T-helper 17 cell (primary cell): ENCODE measurements around the gene ARHGAP23. TPM values are rescaled to one million over a fixed set of nuclear protein-coding genes. Genes with fewer than 3 reads are reported as not detected.
A peak's percentile ranks its signal among the peaks of the same experiment; 100 is the strongest.

Experiments used
- ATAC-seq: fragments of 150-1000 bp; cut with Tn5 transposase; 2 replicates; pipeline ENCODE4 v1.10.0; 2021; ENCODE audit warnings: mild to moderate bottlenecking, moderate library complexity
- DNase-seq, 3 donors: peaks; one replicate each; pipeline versions ENCODE4 v3.0.0 to v3.0.0-alpha.2; 2020 to 2021
- H3K9me3 ChIP-seq: one replicate; pipeline ENCODE4 v1.7.0; 2013; ENCODE audit warnings: low read length, mild to moderate bottlenecking; ENCODE audit not compliant: control insufficient read depth, poor library complexity, severe bottlenecking
- H3K27ac Mint-ChIP-seq: one replicate; pipeline ENCODE4 v1.8.0; 2022; ENCODE audit warnings: mild to moderate bottlenecking, moderate library complexity, mixed read lengths
- H3K27me3 Mint-ChIP-seq: one replicate; pipeline ENCODE4 v1.8.0; 2022; ENCODE audit warnings: mixed read lengths
- H3K36me3 Mint-ChIP-seq: one replicate; pipeline ENCODE4 v1.8.0; 2022; ENCODE audit warnings: low read depth, mixed read lengths
- H3K4me1 Mint-ChIP-seq: one replicate; pipeline ENCODE4 v1.8.0; 2022; ENCODE audit warnings: mild to moderate bottlenecking, mixed read lengths
- H3K4me3 Mint-ChIP-seq: one replicate; pipeline ENCODE4 v1.8.0; 2022; ENCODE audit warnings: mild to moderate bottlenecking, moderate library complexity, mixed read lengths
- total RNA-seq, 4 donors: library from RNA in 2 of 4; stranded (reverse) in 2 of 4; gene quantifications; one replicate each; pipeline ENCODE4 v1.2.3 and lab custom pipeline; 2022 to 2026

ARHGAP23 gene
- under 1 TPM; 0.39 to 0.47 TPM for total RNA-seq
- 0.98 to 1.3 reads per million in 2 donors for total RNA-seq (lab: John Stamatoyannopoulos, UW)

GRCh38 chr17:38428112-38428642 is at the start of gene ARHGAP23:
TSS of gene ARHGAP23 (plus strand) at chr17:38428464. CDS start at chr17:38428486, 22 bp downstream.
- H3K36me3 Mint-ChIP-seq: peaks cover 2% of the 10 kb centered on the region

DNA sequence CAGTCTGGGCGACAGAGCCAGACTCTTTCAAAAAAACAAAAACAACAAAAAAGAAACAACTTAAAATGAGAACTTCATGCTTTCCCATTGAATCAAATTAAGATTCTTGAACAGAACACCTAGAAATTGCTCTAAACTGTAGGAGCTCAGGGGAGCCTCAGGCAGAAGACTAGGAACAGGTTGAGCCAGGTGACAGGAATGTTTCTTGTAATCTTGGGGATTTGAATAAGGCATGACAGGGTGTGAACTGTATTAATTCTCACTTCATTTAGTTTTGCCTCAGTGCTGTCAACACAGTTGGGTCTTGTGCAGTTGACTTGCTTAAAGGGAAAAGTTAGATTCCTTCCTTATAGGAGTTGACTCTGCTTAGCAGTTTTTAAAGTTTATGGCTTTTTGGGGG is 48.8 kb upstream of the ARHGAP23 start:
- H3K9me3 ChIP-seq: no peaks in the 10 kb centered on the region

More at GRCh38 chr17:38428112-38428642, at the start of gene ARHGAP23:
- Mint-ChIP-seq H3K27ac (peak within 1 kb of the TSS; percentile 51), H3K4me3 (peak within 1 kb of the TSS; percentile 79), H3K27me3 (peaks cover 27% of the 10 kb centered on the region), H3K4me1 (peaks cover 14% of the 10 kb centered on the region)
- peak; percentile 59 for ATAC-seq
- H3K9me3 ChIP-seq: no peaks in the 10 kb centered on the region
- peak in 2 of 3 donors; percentile 45 to 49 for DNase-seq

DNA sequence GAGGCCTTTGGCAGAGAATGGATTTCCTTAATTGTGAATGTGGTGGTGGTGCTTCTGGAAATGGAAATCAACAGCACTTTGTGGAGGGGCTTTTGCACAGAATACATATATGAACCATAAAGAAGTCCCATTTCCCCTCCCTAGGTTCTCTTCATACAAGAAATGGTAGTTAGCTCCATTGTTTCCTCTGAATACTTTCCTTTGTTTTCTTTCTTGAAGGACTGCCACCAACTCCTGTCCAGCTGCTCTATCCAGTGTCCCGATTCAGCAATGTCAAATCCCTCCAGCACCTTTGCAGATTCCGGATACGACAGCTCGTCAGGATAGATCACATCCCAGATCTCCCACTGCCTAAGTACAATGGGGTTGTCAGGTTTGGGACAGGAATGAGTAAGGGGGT is 33.2 kb upstream of the ARHGAP23 start:
- no peaks in the 10 kb centered on the region for H3K9me3 ChIP-seq
- Mint-ChIP-seq H3K36me3 (peaks cover 23% of the 10 kb centered on the region), H3K4me1 (peaks cover 7% of the 10 kb centered on the region), H3K27ac (peak overlapping the region; percentile 37), H3K27me3 (no peaks in the 10 kb centered on the region), H3K4me3 (no peak overlapping the region)
- no peak for DNase-seq
- ATAC-seq: no peak

More for the DNA sequence above, 48.8 kb upstream of the ARHGAP23 start:
- H3K27me3 Mint-ChIP-seq: no peaks in the 10 kb centered on the region
- no peaks in the 10 kb centered on the region for H3K36me3 Mint-ChIP-seq
- ATAC-seq: no peak
- H3K4me1 Mint-ChIP-seq: peaks cover 5% of the 10 kb centered on the region
- no peak overlapping the region for H3K27ac Mint-ChIP-seq
- no peak overlapping the region for H3K4me3 Mint-ChIP-seq
- no peak for DNase-seq

GRCh38 chr17:38397227-38397626 is 31.0 kb upstream of the ARHGAP23 start:
- Mint-ChIP-seq H3K4me1 (peaks cover 5% of the 10 kb centered on the region), H3K36me3 (peaks cover 22% of the 10 kb centered on the region), H3K4me3 (no peak overlapping the region), H3K27ac (no peak overlapping the region), H3K27me3 (no peaks in the 10 kb centered on the region)
- ATAC-seq (no peak), DNase-seq (no peak)
- H3K9me3 ChIP-seq: no peaks in the 10 kb centered on the region

DNA sequence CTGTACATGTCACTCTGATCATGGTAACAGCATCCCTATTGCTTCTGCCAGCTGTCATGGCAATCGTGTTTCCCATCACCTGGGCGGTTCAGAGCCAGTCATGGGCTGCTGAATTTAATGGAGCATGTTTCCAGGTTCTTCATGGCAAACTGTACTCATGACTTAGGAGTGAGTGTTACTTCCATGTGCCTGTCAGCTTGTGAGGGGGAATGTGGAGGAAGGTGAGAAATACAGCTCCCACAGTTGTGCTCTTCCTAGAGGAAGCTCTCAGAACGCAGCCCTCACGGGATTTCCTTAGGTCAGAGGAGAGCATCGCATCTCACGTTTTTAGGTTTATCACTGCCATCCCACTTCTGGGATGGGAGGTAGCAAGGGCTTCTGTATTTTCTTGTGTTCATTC is 28.0 kb upstream of the ARHGAP23 start:
- Mint-ChIP-seq H3K36me3 (peaks cover 19% of the 10 kb centered on the region), H3K4me1 (peaks cover 7% of the 10 kb centered on the region), H3K4me3 (no peak overlapping the region), H3K27me3 (no peaks in the 10 kb centered on the region), H3K27ac (no peak overlapping the region)
- no peak for ATAC-seq
- no peaks in the 10 kb centered on the region for H3K9me3 ChIP-seq
- no peak for DNase-seq

- DNase-seq (no peak), ATAC-seq (no peak)
- Mint-ChIP-seq H3K4me3 (no peak overlapping the region), H3K27ac (peak overlapping the region; percentile 29), H3K27me3 (no peaks in the 10 kb centered on the region), H3K4me1 (peaks cover 7% of the 10 kb centered on the region), H3K36me3 (peaks cover 14% of the 10 kb centered on the region)
- H3K9me3 ChIP-seq: no peaks in the 10 kb centered on the region
Observed at GRCh38 chr17:38401459-38401858, 26.8 kb upstream of the ARHGAP23 start.

GRCh38 chr17:38402897-38403296 is 25.4 kb upstream of the ARHGAP23 start:
- DNase-seq: no peak
- H3K4me1 Mint-ChIP-seq: peaks cover 4% of the 10 kb centered on the region
- no peak overlapping the region for H3K27ac Mint-ChIP-seq
- no peak overlapping the region for H3K4me3 Mint-ChIP-seq
- no peak for ATAC-seq
- H3K27me3 Mint-ChIP-seq: no peaks in the 10 kb centered on the region
- H3K9me3 ChIP-seq: no peaks in the 10 kb centered on the region
- H3K36me3 Mint-ChIP-seq: peaks cover 5% of the 10 kb centered on the region

- Mint-ChIP-seq H3K4me1 (peaks cover 4% of the 10 kb centered on the region), H3K36me3 (peaks cover 5% of the 10 kb centered on the region), H3K27me3 (no peaks in the 10 kb centered on the region), H3K27ac (no peak overlapping the region), H3K4me3 (no peak overlapping the region)
- H3K9me3 ChIP-seq: no peaks in the 10 kb centered on the region
- DNase-seq (no peak), ATAC-seq (no peak)
Observed at GRCh38 chr17:38403491-38403890, 24.8 kb upstream of the ARHGAP23 start.

DNA sequence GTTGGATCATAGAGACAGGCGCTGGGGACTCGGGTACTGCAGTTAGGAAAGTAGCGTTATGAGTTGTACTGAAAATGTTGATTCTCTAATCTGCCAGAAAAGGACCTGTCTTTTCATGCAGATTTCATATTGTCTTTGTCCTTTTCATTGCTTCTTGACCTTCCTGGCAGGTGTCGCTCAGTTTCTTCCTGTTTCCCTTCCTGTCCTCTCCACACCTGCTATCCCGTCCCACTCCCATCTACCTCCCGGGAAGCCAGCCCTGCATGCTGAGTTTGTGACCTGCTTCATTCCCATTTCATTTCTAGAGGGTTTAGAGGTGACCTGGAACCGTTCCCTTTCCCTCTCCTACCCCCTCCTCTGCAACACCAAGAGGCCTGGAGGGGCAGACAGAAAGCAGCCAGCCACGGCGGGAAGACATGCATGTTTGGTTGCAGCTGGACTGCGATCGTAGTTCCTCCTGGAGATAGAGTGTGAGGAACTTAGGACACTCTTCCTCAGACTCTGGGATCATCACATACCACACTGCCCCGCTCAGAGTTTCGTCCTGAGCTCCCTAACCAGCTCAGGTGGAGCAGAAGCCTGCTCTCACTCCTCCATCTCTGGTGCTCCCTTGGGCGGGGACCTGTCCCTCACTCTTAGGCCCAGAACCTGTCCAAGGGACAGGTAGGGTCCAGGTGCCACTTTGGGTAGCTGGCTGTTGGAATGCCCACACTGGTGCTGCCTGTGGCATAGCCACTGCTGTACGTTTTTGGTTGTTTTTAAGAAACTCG is 23.9 kb upstream of the ARHGAP23 start:
- H3K9me3 ChIP-seq: no peaks in the 10 kb centered on the region
- Mint-ChIP-seq H3K4me1 (peaks cover 2% of the 10 kb centered on the region), H3K27me3 (no peaks in the 10 kb centered on the region), H3K4me3 (no peak overlapping the region), H3K36me3 (peaks cover under 1% of the 10 kb centered on the region), H3K27ac (no peak overlapping the region)
- no peak for ATAC-seq
- no peak for DNase-seq

- Mint-ChIP-seq H3K27me3 (peaks cover 8% of the 10 kb centered on the region), H3K4me3 (no peak overlapping the region), H3K4me1 (peaks cover 4% of the 10 kb centered on the region), H3K36me3 (peaks cover 4% of the 10 kb centered on the region), H3K27ac (no peak overlapping the region)
- no peak for ATAC-seq
- no peak for DNase-seq
- H3K9me3 ChIP-seq: no peaks in the 10 kb centered on the region
Observed at GRCh38 chr17:38405654-38406053, 22.6 kb upstream of the ARHGAP23 start.

DNA sequence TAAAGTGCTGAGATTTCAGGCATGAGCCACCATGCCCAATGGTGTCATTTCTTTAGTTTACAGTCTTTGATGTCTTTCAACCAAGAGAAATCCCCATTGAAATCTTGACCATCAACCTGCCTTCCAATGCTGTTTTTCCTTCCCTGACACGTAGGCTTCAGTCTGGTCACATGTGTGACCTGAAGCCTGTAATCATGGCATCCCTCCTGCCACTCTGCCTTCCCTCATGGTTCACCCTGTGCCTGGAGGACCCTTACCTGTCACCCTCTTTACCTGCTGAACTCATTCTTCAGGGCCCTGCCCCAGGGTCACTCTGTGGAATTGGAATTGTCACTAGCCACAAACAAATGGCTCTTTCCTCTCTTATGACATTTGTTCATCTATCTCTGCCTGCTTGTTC is 18.1 kb upstream of the ARHGAP23 start:
- H3K27me3 Mint-ChIP-seq: peaks cover 20% of the 10 kb centered on the region
- ATAC-seq: no peak
- peaks cover 4% of the 10 kb centered on the region for H3K36me3 Mint-ChIP-seq

GRCh38 chr17:38415250-38416194 is 12.7 kb upstream of the ARHGAP23 start:
- Mint-ChIP-seq H3K27me3 (peaks cover 48% of the 10 kb centered on the region), H3K27ac (no peak overlapping the region), H3K4me3 (no peak overlapping the region), H3K36me3 (peaks cover 4% of the 10 kb centered on the region), H3K4me1 (peaks cover 3% of the 10 kb centered on the region)
- H3K9me3 ChIP-seq: no peaks in the 10 kb centered on the region
- no peak for ATAC-seq
- DNase-seq: no peak

More for the DNA sequence above, 18.1 kb upstream of the ARHGAP23 start:
- H3K9me3 ChIP-seq: no peaks in the 10 kb centered on the region
- DNase-seq: no peak
- no peak overlapping the region for H3K27ac Mint-ChIP-seq
- peaks cover 2% of the 10 kb centered on the region for H3K4me1 Mint-ChIP-seq
- no peak overlapping the region for H3K4me3 Mint-ChIP-seq

- no peak for DNase-seq
- Mint-ChIP-seq H3K27ac (no peak overlapping the region), H3K4me1 (peaks cover 3% of the 10 kb centered on the region), H3K4me3 (no peak overlapping the region), H3K36me3 (peaks cover 4% of the 10 kb centered on the region), H3K27me3 (peaks cover 47% of the 10 kb centered on the region)
- ATAC-seq: no peak
- no peaks in the 10 kb centered on the region for H3K9me3 ChIP-seq
Observed at GRCh38 chr17:38416840-38417209, 11.4 kb upstream of the ARHGAP23 start.
